Neural cell (in vitro differentiated cells): Measurements from ENCODE around the gene NIFK. TPM values are rescaled to one million over a fixed set of nuclear protein-coding genes. Genes with fewer than 3 reads are reported as not detected.

ENCODE experiments used
- H2AFZ ChIP-seq: fragments of 200-600, 300-800 bp; sonication (generic), shearing (Covaris generic); 2 replicates; pipeline ENCODE4 v1.6.0; 2014; ENCODE audit warnings: low read depth, mild to moderate bottlenecking, antibody characterized with exemption, low read length, moderate library complexity
- H3F3A ChIP-seq: fragments of 200-600 bp; shearing (Covaris generic); 2 replicates; pipeline ENCODE4 v1.6.1; 2016; ENCODE audit warnings: mild to moderate bottlenecking, moderate library complexity, mixed read lengths, antibody characterized with exemption, low read length; ENCODE audit not compliant: insufficient read depth, poor library complexity, severe bottlenecking
- H3K27ac ChIP-seq: fragments of 200-600, 300-800 bp; sonication (generic), shearing (Covaris generic); 2 replicates; pipeline ENCODE4 v1.5.1; 2014; ENCODE audit warnings: mild to moderate bottlenecking, low read length, moderate library complexity
- H3K27me3 ChIP-seq: fragments of 300-800, 200-600 bp; sonication (generic), shearing (Covaris generic); 2 replicates; pipeline ENCODE4 v1.6.0; 2014; ENCODE audit warnings: mild to moderate bottlenecking, low read depth, low read length, moderate library complexity; ENCODE audit not compliant: insufficient read depth
- H3K36me3 ChIP-seq: fragments of 300-800, 200-600 bp; sonication (generic), shearing (Covaris generic); 2 replicates; pipeline ENCODE4 v1.5.1; 2014; ENCODE audit warnings: mild to moderate bottlenecking, antibody characterized with exemption, low read length, moderate library complexity; ENCODE audit not compliant: insufficient read depth
- H3K4me2 ChIP-seq: fragments of 300-800, 200-600 bp; sonication (generic), shearing (Covaris generic); 2 replicates; pipeline ENCODE4 v1.6.0; 2014; ENCODE audit warnings: mild to moderate bottlenecking, low read length
- H3K4me3 ChIP-seq: fragments of 300-800, 200-600 bp; sonication (generic), shearing (Covaris generic); 2 replicates; pipeline ENCODE4 v1.5.1; 2014; ENCODE audit warnings: mild to moderate bottlenecking, low read length, moderate library complexity
- H3K79me2 ChIP-seq: fragments of 200-600 bp; shearing (Covaris generic); replicated peaks from 2 replicates; pipeline ENCODE4 v1.6.0; 2014; ENCODE audit warnings: mild to moderate bottlenecking, low read length, moderate library complexity; ENCODE audit not compliant: insufficient read depth
- H3K9ac ChIP-seq: fragments of 300-800, 200-600 bp; sonication (generic), shearing (Covaris generic); 2 replicates; pipeline ENCODE4 v1.6.1; 2016; ENCODE audit warnings: mild to moderate bottlenecking, low read length, mixed read lengths
- H3K9me2 ChIP-seq: fragments of 200-600 bp; shearing (Covaris generic); 2 replicates; pipeline ENCODE4 v1.6.1; 2016; ENCODE audit warnings: mild to moderate bottlenecking, low read length, mixed read lengths; ENCODE audit not compliant: insufficient read depth
- H3K9me3 ChIP-seq: fragments of 200-600, 300-800 bp; sonication (generic), shearing (Covaris generic); 2 replicates; pipeline ENCODE4 v1.6.1; 2016; ENCODE audit warnings: mild to moderate bottlenecking, mixed run types, low read length, moderate library complexity, mixed read lengths
- H4K20me1 ChIP-seq: fragments of 200-600 bp; shearing (Covaris generic); 2 replicates; pipeline ENCODE4 v1.6.1; 2016; ENCODE audit warnings: mild to moderate bottlenecking, mixed run types; ENCODE audit not compliant: insufficient read depth
- EP300 ChIP-seq: fragments of 450-650 bp; conservative IDR thresholded peaks from 2 replicates; pipeline ENCODE4 v1.6.1; 2014; ENCODE audit warnings: antibody characterized with exemption, mild to moderate bottlenecking, moderate library complexity; ENCODE audit not compliant: poor library complexity, severe bottlenecking
- EZH2 ChIP-seq: fragments of 200-600, 300-800 bp; shearing (Covaris generic), sonication (generic); IDR thresholded peaks from 2 replicates; pipeline ENCODE4 v1.6.1; 2014; ENCODE audit warnings: antibody characterized with exemption, low read length, borderline replicate concordance, mild to moderate bottlenecking; ENCODE audit not compliant: insufficient read depth, poor library complexity, severe bottlenecking
- MXI1 ChIP-seq: fragments of 450-650 bp; conservative IDR thresholded peaks from 2 replicates; pipeline ENCODE4 v1.6.1; 2014; ENCODE audit warnings: antibody characterized with exemption, mild to moderate bottlenecking; ENCODE audit not compliant: poor library complexity, severe bottlenecking
- POLR2AphosphoS5 ChIP-seq: IDR thresholded peaks from 2 replicates; pipeline ENCODE4 v1.6.1; 2012
- RAD21 ChIP-seq: fragments of 450-650 bp; conservative IDR thresholded peaks from 2 replicates; pipeline ENCODE4 v1.6.1; 2014; ENCODE audit warnings: antibody characterized with exemption, mild to moderate bottlenecking, moderate library complexity
- SMC3 ChIP-seq: fragments of 450-650 bp; conservative IDR thresholded peaks from 2 replicates; pipeline ENCODE4 v1.6.1; 2014; ENCODE audit warnings: antibody characterized with exemption, mild to moderate bottlenecking, moderate library complexity; ENCODE audit not compliant: poor library complexity
- TAF1 ChIP-seq: IDR thresholded peaks from 2 replicates; pipeline ENCODE4 v1.6.1; 2012; ENCODE audit warnings: low read depth
- polyA plus RNA-seq: library from polyadenylated mRNA; depleted of rRNA; stranded (reverse); fragments of >200 nt; gene quantifications from 2 replicates; pipeline ENCODE4 v1.2.3, GENCODE V29; 2014
- TF ChIP-seq, protein P1 (sequence below): IDR thresholded peaks from 2 replicates; pipeline ENCODE4 v1.6.1; 2012; ENCODE audit warnings: borderline replicate concordance
- TF ChIP-seq, protein P2 (sequence below): fragments of 450-650 bp; IDR thresholded peaks from 2 replicates; pipeline ENCODE4 v1.5.1; 2014; ENCODE audit warnings: antibody characterized with exemption, mild to moderate bottlenecking, moderate library complexity; ENCODE audit not compliant: poor library complexity, severe bottlenecking

NIFK gene
- polyA plus RNA-seq, 1 donor from 2014 or later = 60.9 TPM

DNA sequence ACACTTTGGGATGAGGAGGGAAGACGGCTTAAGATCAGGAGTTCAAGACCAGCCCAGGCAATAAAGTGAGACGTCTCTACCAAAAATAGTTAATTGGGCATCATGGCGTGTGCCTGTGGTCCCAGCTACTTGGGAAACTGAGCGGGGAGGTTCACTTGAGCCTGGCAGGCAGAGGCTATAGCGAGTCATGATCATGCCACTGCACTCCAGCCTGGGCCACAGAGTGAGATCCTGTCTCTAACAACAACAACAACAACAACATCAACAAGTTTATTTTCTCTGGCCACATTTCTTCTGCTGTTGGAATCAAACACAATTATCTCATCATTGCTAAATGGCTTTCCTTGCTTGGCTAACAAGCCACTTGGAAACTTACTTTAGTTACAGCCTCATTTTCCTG is 13.4 kb downstream of the NIFK start:
- H3K9ac ChIP-seq = no peak overlapping the region
- no peak overlapping the region for H3K27ac ChIP-seq
- no peaks in the 10 kb centered on the region for H3K9me3 ChIP-seq
- H3K9me2 ChIP-seq = no peaks in the 10 kb centered on the region
- H2AFZ ChIP-seq = no peak overlapping the region
- H3K4me3 ChIP-seq = no peak overlapping the region
- TF ChIP-seq RAD21 (no peak), MXI1 (no peak), SMC3 (no peak), EZH2 (no peak), POLR2AphosphoS5 (no peak), TAF1 (no peak), EP300 (no peak)
- TF ChIP-seq, protein P1, sequence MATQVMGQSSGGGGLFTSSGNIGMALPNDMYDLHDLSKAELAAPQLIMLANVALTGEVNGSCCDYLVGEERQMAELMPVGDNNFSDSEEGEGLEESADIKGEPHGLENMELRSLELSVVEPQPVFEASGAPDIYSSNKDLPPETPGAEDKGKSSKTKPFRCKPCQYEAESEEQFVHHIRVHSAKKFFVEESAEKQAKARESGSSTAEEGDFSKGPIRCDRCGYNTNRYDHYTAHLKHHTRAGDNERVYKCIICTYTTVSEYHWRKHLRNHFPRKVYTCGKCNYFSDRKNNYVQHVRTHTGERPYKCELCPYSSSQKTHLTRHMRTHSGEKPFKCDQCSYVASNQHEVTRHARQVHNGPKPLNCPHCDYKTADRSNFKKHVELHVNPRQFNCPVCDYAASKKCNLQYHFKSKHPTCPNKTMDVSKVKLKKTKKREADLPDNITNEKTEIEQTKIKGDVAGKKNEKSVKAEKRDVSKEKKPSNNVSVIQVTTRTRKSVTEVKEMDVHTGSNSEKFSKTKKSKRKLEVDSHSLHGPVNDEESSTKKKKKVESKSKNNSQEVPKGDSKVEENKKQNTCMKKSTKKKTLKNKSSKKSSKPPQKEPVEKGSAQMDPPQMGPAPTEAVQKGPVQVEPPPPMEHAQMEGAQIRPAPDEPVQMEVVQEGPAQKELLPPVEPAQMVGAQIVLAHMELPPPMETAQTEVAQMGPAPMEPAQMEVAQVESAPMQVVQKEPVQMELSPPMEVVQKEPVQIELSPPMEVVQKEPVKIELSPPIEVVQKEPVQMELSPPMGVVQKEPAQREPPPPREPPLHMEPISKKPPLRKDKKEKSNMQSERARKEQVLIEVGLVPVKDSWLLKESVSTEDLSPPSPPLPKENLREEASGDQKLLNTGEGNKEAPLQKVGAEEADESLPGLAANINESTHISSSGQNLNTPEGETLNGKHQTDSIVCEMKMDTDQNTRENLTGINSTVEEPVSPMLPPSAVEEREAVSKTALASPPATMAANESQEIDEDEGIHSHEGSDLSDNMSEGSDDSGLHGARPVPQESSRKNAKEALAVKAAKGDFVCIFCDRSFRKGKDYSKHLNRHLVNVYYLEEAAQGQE = no peak
- TF ChIP-seq, protein P2, sequence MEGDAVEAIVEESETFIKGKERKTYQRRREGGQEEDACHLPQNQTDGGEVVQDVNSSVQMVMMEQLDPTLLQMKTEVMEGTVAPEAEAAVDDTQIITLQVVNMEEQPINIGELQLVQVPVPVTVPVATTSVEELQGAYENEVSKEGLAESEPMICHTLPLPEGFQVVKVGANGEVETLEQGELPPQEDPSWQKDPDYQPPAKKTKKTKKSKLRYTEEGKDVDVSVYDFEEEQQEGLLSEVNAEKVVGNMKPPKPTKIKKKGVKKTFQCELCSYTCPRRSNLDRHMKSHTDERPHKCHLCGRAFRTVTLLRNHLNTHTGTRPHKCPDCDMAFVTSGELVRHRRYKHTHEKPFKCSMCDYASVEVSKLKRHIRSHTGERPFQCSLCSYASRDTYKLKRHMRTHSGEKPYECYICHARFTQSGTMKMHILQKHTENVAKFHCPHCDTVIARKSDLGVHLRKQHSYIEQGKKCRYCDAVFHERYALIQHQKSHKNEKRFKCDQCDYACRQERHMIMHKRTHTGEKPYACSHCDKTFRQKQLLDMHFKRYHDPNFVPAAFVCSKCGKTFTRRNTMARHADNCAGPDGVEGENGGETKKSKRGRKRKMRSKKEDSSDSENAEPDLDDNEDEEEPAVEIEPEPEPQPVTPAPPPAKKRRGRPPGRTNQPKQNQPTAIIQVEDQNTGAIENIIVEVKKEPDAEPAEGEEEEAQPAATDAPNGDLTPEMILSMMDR = no peak
- no peaks in the 10 kb centered on the region for H4K20me1 ChIP-seq
- no peaks in the 10 kb centered on the region for H3K27me3 ChIP-seq
- no peaks in the 10 kb centered on the region for H3K79me2 ChIP-seq
- H3F3A ChIP-seq = no peaks in the 10 kb centered on the region
- H3K36me3 ChIP-seq = no peaks in the 10 kb centered on the region
- H3K4me2 ChIP-seq = no peak overlapping the region

DNA sequence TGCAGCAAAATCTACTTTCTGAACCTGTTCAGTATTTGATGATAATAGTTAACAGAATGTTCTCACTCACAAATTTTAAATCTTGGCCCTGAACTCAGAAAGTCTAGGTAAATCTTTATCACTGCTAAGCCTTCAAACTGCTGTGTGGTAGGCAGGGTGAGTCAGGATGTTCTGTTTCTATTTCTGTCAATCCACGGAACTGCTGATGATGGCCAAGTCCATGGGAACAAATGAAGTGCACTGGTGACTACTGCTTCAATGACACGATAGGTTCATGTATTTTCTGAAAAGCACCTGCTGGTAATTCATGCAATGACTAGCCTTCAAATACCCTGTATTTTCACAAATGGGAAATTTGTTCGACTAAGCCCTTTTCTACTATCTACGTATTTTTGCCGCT is 14.2 kb downstream of the NIFK start:
- no peaks in the 10 kb centered on the region for H3K9me3 ChIP-seq
- no peaks in the 10 kb centered on the region for H3K9me2 ChIP-seq
- H3F3A ChIP-seq = no peaks in the 10 kb centered on the region
- H3K79me2 ChIP-seq = no peaks in the 10 kb centered on the region
- H3K4me3 ChIP-seq = no peak overlapping the region
- no peaks in the 10 kb centered on the region for H4K20me1 ChIP-seq
- H3K27ac ChIP-seq = no peak overlapping the region
- H3K4me2 ChIP-seq = no peak overlapping the region
- no peaks in the 10 kb centered on the region for H3K27me3 ChIP-seq
- no peak overlapping the region for H3K9ac ChIP-seq
- TF ChIP-seq, protein P2 = no peak
- TF ChIP-seq SMC3 (no peak), EP300 (no peak), RAD21 (no peak), POLR2AphosphoS5 (no peak), EZH2 (no peak), TAF1 (no peak), MXI1 (no peak)
- TF ChIP-seq, protein P1 = no peak
- H2AFZ ChIP-seq = no peak overlapping the region
- no peaks in the 10 kb centered on the region for H3K36me3 ChIP-seq
